Measurements from ENCODE around the gene RSAD1.

The RSAD1 gene

DNA sequence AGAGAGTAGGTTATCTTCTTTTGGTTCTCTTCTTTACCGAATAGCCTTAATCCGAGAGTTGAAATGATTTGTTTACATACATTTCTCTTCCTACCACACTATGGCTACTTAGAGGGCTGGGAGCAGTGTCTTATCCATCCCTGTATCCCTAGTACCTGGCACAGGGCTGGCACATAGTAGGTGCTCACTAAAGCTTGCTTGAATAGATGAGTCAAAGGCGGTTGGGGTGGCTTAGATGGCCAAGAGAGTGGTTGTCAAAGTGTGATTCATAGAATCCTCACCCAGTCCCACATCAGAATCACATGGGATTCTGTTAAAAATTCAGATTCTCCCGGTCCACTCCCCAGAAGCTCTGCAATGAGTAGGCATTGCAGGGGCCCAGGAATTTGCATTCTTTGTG, 21.0 kb upstream of the RSAD1 start:
- in situ Hi-C loops (cut with MboI; ENCODE audit: low sequenced_read_pairs): no loop called here

DNA sequence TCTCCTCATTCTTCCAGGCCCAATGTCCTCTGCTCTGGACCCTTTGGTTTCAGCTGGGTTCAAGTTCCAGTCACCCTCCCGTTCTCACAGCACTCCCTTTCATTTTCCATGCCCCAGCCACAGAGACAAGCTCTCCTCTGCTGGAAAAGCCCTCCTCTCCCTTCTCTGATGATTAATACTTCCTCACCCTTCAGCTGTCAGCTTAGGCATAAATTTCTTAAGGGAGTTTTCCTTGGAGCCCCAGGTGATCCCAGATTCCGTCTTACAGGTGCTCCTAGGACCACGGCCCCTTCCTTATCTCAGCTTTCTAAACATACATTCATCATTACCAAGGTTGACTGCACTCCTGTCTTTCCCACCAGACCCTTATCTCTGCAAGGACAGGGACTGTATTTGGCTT, 20.4 kb upstream of the RSAD1 start:
- in situ Hi-C loops (cut with MboI; ENCODE audit: low sequenced_read_pairs): no loop called here

DNA sequence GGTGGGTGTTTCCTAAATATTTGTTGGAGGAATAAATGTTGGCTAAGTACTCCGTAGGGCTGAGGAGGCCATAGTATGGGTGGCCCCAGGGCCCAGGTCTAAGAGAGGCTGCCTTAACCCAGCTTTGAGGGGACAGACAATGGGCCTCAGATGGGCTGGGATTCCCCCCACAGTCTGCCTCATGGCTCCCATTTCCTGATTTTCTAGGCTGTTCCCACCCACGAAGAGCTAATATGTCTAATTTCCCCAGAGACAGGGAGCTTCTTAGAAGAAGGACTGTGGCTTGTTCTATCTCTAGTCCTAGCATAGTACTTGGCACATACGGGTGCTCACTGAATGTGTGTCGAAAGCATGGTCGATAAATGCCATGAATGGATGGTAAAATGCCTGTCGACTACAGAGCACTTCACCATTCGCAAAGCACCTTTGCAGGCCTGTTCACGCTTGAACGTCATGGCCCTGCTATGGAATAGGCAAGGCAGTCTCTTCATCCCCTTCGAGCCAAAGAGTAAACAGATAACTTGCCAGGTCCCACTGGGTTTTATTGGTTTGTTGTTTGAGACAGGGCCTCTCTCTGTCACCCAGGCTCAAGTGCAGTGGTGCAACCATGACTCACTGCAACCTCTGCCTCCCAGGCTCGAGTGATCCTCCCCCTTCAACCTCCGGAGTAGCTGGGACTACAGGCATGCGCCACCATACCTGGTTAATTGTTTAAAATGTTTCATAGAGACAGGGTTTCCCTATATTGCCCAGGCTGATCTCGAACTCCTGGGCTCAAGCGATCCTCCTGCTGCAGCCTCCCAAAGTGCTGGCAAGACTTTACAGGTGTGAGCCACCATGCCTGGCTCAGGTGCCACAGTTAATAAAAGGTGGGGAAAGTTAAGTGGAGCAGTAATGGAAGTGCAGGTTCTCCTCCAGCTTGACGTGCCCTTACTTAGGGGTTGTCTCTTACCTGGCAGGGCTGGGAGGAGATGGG, 19.7 kb upstream of the RSAD1 start:
- in situ Hi-C loops (cut with MboI; ENCODE audit: low sequenced_read_pairs): no loop called here

DNA sequence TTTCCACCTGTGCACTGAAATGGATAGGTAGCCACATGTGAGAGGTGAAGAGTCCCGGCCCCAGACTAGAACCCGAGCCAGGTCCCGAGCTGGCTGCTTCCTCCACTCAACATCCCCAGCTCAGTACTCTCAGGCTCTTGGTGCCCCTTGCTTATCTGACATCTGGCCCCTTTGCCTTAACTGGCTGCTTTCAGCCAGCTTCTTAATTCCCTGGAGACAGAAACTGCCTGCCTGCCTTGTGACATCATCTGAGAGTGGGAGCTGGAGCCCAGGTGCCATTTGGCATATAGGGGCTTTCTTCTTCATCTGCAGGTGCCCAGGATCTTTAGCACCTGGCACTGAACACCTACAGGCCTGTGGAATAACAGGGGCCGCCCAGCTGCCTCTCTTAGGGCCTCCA, 18.9 kb upstream of the RSAD1 start:
- in situ Hi-C loops (cut with MboI; ENCODE audit: low sequenced_read_pairs): no loop called here

DNA sequence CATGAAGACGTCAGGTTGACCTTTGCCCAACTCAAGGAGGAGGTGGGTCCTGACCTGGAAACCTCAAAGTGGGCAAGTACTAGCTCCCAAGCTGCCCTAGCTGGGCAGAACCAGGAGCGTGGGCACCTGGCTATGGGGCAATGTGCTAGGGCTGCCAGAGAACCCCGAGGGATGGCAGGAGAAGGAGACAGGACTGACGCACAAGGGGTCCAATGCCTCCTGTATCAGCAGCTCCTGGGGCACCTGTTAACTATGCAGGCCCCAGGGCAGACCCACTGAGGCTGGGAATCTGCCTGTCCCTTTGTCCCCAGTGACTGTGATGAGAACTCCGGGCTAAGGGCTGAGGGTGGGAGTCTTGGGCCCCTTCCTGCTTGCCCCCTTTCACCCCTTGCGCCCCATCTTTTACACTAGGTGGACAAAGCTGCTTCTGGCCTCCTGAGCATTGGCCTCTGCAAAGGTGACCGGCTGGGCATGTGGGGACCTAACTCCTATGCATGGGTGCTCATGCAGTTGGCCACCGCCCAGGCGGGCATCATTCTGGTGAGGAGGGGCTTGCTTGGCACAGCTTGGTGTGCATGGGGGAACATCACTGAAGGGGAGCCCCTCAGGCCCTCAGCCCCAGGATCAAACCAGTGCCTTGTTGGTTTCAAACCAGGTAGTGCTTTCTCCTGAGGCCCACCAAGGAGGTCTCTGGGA, 17.7 kb upstream of the RSAD1 start:
- in situ Hi-C loops (cut with MboI; ENCODE audit: low sequenced_read_pairs): no loop called here

DNA sequence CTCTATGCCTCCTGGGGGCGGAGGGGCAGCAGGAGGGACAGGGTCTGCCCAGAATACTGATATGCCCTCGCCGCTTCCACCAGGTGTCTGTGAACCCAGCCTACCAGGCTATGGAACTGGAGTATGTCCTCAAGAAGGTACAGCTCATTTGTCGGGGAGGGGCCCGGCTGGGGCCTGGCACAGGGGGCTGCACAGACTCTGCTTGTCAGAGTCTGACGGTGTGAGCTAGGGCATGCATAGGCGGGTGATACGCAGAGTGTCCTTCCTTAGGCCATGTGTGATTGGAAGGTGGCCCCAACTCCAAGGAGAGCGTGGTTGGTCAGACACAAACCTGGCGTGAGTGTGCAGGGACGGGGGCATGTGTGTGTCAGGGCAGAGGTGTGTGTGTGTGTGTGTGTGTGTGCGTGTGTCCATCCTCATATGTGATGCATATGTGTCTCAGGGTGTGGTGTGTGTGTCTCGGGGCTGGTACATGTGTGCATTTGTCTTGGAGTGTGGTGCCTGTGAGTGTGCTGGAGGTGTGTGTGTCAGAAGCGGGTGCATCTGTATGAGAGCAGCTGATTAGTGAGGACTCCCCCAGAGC, 17.0 kb upstream of the RSAD1 start:
- in situ Hi-C loops (cut with MboI; ENCODE audit: low sequenced_read_pairs): no loop called here

DNA sequence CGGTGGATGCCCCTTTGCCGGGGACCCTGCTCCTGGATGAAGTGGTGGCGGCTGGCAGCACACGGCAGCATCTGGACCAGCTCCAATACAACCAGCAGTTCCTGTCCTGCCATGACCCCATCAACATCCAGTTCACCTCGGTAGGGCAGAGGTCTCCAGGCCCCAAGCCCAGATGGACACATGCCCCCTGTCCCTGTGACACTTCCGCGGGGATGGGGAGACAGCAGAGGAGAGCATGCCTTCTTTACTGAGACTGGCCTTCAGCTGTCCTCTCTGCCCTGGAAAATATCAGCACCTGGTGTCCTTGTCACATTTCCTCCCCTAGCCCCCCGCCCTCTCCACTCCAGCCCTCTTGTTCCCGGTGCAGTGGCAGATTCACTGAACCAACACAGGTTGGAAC, 16.2 kb upstream of the RSAD1 start:
- in situ Hi-C loops (cut with MboI; ENCODE audit: low sequenced_read_pairs): no loop called here

DNA sequence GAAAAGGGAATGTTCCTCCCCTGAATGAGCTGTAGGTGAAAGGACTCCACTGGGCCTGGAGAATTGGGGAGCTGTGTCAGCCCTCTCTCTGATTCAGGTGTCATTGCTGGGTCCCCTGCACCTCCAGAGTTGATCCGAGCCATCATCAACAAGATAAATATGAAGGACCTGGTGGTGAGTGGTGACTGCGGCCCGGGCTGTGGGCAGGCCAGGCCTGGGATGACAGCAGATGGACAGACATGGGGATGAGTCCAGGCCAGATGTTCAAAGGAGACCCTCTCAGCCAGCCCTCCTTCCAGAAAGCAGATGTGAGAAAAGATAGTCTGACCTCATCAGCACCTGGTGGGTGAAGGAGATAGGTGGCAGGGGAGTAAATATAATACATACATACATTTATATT, 14.5 kb upstream of the RSAD1 start:
- in situ Hi-C loops (cut with MboI; ENCODE audit: low sequenced_read_pairs): no loop called here

DNA sequence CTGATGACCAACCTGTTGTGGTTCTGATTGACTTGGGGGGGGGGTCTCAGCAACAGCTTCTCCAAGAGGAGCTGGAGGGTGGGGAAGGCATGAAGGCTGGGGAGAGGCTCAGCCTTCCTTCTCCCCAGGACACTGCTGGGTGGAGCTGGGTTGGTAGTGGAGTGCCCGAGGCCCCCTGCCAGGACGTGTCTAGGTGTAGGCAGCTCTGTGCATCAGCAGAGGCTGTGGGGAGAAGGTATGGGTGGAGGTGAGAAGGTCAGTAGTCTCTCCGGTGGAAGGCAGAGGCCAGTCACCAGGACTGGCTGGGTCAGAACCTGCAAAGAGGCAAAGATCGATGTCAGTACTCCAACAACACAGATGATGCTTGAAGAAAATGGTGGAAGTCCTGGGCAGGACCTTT, 13.9 kb upstream of the RSAD1 start:
- in situ Hi-C loops (cut with MboI; ENCODE audit: low sequenced_read_pairs): no loop called here

DNA sequence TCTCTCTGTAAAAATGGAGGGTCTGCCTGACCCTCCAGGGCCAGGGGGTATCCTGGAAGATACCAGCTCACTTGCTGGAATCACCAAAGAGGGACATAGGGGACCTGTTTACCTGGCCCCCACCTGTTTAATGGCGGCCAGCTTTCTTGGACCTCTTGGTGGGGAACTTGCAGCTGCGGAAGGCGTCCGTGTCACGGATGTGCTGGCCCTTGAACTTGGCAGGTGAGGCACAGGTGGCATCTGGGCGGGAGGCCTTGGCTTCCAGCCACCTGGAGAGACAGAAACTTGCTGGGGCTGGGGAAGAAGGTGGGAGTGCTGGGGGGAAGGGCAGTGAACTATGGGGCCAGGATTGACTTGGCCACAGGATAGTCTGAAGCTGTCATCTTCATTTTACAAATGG, 13.5 kb upstream of the RSAD1 start:
- in situ Hi-C loops (cut with MboI; ENCODE audit: low sequenced_read_pairs): no loop called here

DNA sequence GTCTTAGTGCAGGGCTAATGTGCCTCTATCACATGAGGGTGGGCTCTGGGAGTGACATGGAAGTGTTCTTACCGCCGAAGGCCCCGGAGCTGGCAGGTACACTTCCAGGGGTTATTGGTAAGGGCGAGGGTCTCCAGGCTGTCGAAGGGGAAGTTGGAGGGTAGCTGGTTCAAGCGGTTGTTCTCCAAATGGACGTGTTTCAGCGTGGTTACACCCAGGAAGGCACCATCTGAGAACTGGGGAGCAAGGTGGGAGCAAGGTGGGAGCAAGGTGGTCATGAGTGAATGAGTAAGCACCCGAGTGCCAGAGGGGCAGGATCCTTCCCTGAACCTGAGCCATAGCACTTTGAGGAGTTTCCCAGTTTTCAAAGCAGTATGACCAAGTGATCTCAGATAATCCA, 13.0 kb upstream of the RSAD1 start:
- in situ Hi-C loops (cut with MboI; ENCODE audit: low sequenced_read_pairs): no loop called here

DNA sequence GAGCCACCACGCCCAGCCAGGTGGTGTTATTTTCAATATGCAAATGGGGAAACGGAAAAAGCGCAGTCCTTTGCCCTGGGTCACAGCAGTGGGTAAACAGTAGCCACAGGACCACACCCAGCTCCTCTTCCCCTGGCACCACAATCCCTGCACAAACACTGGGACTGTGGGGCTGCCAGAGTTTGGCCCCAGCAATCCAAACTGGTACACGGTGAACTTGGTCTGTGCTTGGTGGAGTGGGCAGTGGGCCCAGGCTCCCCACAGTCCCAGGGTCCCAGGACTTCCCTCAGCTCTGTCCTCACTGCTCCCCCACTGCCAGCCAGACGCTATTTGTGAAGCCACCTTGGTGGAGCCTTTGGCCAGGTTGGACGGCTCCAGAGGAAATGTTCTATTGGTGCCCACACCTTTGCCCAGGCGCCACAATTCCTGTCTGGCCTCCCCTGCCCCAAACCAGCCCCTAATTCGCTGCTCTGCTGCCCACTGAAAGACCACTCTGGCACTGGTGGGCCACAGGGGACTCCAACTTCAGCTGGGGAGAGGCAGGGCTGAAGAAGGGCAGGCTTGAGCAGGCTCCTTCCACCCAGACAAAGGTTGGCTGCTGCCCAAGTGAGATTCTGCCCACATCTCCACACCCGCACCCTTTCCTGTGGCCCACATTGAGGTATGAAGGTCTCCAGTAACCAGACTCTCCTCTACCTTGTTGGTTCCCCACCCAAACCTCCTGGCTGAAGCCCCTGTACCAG, 12.1 kb upstream of the RSAD1 start:
- in situ Hi-C loops (cut with MboI; ENCODE audit: low sequenced_read_pairs): no loop called here

DNA sequence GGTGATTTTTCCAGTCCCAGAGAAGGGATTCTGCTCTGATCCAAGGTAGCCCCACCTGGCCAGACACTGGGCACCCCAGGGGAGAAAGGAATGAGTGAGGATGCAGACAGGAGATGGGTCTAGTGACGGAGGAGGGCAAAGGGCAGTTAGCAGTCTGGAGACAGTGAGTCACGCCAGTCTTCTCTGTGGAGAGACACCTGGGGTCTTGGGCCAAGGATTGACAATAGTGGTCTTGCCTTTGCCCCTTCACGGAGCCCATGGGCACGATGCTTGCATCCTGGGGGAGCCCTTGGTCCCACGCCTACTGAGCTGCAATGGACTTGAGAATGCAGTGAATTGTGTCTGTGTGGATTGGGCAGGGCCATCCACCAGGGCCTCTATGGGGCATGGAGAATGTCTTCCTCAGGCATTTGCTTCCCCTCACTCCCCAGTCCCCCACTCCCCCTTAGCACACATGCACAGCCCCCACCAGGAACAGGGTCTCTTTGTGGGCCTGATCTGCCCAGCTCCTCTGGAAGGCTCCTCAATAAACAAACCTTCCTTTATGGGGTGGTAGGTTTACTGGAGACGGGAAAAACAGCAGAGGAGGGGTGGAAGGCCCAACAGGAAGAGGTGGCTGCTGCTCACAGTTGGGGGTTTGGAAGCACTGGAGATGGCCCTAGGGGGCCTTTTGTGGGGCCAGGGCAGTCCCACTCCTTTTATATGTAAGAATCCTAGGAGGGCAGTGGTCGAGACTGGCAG, 11.4 kb upstream of the RSAD1 start:
- in situ Hi-C loops (cut with MboI; ENCODE audit: low sequenced_read_pairs): no loop called here

DNA sequence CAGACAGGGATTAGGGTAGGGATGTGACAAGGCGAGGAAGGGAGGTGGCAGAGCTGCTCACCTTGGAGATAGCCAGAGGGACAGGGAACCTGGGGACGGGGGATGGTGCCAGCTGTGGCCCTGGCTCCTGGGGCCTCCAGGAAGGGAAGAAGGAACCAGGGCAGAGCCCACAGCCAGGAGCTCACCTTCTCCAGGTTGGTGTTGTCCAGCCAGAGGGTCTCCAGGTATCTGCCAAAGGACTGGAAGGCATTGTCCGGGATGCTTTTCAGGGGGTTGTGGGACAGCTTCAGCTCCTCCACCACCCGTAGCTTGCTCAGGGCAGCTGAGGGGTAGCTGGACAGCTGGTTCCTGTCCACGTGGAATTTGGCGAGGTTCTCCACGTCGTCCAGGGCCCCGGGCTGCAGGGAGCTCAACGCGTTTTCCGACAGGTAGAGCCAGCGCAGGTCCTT, 10.8 kb upstream of the RSAD1 start:
- in situ Hi-C loops (cut with MboI; ENCODE audit: low sequenced_read_pairs): no loop called here

DNA sequence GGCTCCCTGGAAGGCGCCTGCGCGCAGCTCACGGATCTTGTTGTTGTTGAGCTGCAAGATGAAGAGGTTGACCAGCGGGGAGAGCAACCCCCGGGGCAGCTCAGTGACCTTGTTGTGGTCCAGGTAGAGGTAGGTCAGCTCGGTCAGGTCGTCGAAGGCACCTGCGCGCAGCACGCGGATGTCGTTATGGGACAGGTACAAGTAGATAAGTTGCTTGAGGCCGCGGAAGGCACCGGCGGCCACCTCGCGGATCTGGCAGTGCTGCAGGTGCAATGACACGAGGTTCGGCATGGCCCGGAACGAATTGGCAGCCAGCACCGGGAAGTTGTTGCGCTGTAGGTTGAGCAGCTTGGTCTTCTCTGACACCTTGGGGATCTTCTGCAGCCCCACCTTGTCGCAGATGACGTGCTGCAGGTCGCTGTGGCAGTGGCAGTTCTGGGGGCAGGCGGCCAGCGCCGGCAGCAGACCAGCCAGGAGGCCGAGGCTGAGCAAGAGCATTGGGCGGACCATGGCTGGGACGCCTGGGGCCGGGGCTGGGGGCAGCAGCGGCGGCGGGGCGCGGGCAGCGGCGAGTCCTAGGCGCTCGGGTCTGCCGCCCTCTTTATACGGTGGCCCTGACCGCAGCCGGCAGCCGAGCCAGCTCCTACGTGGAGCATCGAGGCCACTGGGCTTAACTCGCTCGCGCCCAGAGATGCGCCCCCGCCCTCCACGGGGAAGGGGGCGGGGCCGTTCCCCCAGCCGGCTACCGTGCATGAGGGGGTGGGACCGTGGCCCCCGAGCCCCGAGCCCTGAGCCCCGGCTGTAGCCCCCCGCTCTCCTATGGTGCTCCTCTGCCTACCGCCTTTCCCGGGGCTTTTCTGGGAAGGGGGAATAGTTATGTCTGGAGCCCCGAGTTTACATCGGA, 10.1 kb upstream of the RSAD1 start, which contains the start of gene CHAD:
Gene CHAD (minus strand): TSS at position 577 of the 904 bp plus-strand sequence. CDS start 67 bp downstream, at position 510.
- in situ Hi-C loops (cut with MboI; ENCODE audit: low sequenced_read_pairs): no loop called here

DNA sequence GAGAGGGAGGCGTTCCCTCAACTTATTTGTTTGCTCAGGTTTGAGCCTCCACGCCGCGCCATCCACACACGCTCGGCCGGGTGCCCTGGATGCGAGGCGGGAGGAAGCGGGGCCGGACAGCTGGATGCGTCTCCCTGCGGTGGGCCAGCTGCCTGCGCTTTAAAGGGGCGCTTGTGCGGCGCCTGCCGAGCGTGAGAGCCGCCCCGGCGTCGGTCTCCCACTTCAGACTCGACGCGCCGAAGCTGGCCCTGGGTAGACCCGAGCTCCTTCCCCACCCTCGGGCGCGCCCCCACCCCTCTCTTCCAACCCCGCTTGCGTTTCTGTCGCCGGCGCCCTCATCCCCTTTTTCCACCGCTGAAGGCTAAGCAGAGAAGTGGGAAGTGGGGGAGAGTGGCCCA, 9.5 kb upstream of the RSAD1 start:
- in situ Hi-C loops (cut with MboI; ENCODE audit: low sequenced_read_pairs): no loop called here

DNA sequence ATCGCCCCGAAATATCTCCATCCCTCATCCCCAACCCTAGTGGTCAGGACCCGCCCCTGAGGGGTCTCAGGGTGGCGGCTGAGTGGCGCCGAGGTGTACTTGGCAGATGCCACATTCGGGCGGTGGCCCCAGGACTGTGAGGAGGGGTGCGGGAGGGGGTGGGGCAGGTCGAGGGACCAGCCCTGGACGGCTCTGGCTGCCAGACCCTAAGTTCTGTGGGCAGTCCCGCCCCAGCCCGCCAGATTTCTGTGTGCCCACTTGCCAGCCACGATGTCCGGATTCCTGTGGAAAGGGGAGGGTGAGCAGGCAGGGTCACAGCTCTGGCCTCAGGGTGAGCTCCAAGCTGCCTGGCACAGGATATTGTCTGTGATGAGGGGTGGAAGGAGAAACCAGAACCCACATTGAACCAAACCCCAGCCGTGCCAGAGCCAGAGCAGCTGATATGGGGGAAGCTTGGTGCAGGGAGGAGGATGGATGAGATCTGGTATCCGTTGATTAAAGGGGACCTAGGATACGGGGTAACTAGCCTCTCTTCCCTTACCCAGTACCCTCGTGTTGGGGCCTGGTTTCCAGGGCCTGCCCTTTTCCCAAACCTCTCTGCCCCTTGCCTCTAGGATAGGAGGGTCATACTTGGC, 8.9 kb upstream of the RSAD1 start:
- in situ Hi-C loops (cut with MboI; ENCODE audit: low sequenced_read_pairs): no loop called here

DNA sequence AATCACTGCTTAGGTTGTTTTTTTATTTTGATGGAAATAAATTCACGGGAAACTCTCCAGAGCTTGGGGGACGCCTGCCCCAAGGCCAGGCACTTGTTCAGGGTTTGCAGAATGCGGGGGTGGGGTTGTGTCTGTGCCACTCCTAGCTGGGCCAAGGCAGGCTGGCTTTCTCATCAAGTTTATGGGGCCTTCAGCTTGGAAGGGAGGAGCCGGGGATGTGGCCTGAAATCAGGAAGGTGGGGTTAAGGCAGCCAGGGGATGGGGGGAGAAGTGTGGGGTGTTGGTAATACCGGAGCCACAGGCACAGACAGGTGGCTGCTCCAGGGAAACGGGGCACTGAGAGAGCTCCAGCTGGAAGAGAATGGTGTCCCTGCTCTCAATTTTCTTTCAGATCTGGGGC, 8.2 kb upstream of the RSAD1 start:
- in situ Hi-C loops (cut with MboI; ENCODE audit: low sequenced_read_pairs): no loop called here
